Measurements from ENCODE around the gene MRTO4. TPM values are rescaled to one million over a fixed set of nuclear protein-coding genes. Genes with fewer than 3 reads are reported as not detected.

Gene MRTO4
- total RNA-seq, 1 donor from 2014 or later, result 41.0 TPM

DNA sequence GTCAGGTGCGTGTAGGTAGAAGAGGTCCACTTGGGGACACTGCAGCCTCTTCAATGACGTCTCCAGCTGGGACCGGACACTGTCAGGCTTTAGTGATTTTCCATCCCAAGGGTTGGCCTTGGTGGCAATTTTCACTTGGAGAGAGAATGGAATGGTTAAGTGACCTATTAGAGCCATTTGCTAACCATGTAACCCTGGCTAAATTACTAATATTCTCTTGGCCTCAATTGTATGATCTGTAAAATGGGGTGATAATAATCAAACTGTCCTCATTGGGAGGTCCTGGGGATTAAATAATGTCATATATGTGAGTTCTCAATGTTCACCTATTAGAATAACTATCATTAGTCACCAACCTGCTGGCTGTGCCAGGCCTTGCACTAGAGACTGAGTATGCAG is 56.9 kb downstream of the MRTO4 start:
- no peak overlapping the region for H3K27ac ChIP-seq (ENCODE audit: low read depth, low read length)
- H4K20me1 ChIP-seq (ENCODE audit: insufficient read depth, low read length), result peaks cover 43% of the 10 kb centered on the region
- TF ChIP-seq CTCF (IDR thresholded peaks at IDR 0.05; ENCODE audit: insufficient read depth, low read depth, low read length) (no peak), EZH2 (IDR thresholded peaks at IDR 0.05; ENCODE audit: insufficient read depth, low read length) (no peak)
- no peak overlapping the region for H2AFZ ChIP-seq (ENCODE audit: low read depth, low read length)
- peaks cover 14% of the 10 kb centered on the region for H3K4me1 Mint-ChIP-seq (ENCODE audit: low read depth, unreplicated experiment)
- FAIRE-seq (no peak), DNase-seq (ENCODE audit: low read depth) (no peak)
- peaks cover 25% of the 10 kb centered on the region for H3K4me1 ChIP-seq (ENCODE audit: insufficient read depth, low read length)
- H3K4me3 ChIP-seq (ENCODE audit: insufficient read depth, low read depth, low read length), result no peak overlapping the region
- H3K4me3 Mint-ChIP-seq (ENCODE audit: unreplicated experiment), result peak overlapping the region; percentile 40
- no peaks in the 10 kb centered on the region for H3K9me3 Mint-ChIP-seq (ENCODE audit: unreplicated experiment)
- H3K27ac Mint-ChIP-seq (ENCODE audit: unreplicated experiment), result peak overlapping the region; percentile 58
- H3K9ac ChIP-seq (ENCODE audit: low read length), result no peak overlapping the region
- H3K4me2 ChIP-seq (ENCODE audit: low read length), result no peak overlapping the region
- peaks cover 16% of the 10 kb centered on the region for H3K36me3 Mint-ChIP-seq (ENCODE audit: low read depth, unreplicated experiment)
- no peaks in the 10 kb centered on the region for H3K27me3 Mint-ChIP-seq (ENCODE audit: low read depth, unreplicated experiment)
- peaks cover 35% of the 10 kb centered on the region for H3K79me2 ChIP-seq (ENCODE audit: insufficient read depth, low read length)
- peaks cover 25% of the 10 kb centered on the region for H3K36me3 ChIP-seq (ENCODE audit: insufficient read depth, low read length)
- H3K9me3 ChIP-seq (ENCODE audit: insufficient read depth, low read depth, low read length), result no peaks in the 10 kb centered on the region
- no peaks in the 10 kb centered on the region for H3K27me3 ChIP-seq (ENCODE audit: insufficient read depth, low read length)

- H3K27ac Mint-ChIP-seq (ENCODE audit: unreplicated experiment), result no peak overlapping the region
- H3K36me3 Mint-ChIP-seq (ENCODE audit: low read depth, unreplicated experiment), result peaks cover 14% of the 10 kb centered on the region
- H3K4me1 ChIP-seq (ENCODE audit: insufficient read depth, low read length), result peaks cover 25% of the 10 kb centered on the region
- peak; percentile 54 for DNase-seq (ENCODE audit: low read depth)
- no peak overlapping the region for H3K4me3 ChIP-seq (ENCODE audit: insufficient read depth, low read depth, low read length)
- H3K27me3 ChIP-seq (ENCODE audit: insufficient read depth, low read length), result no peaks in the 10 kb centered on the region
- no peaks in the 10 kb centered on the region for H3K27me3 Mint-ChIP-seq (ENCODE audit: low read depth, unreplicated experiment)
- H3K79me2 ChIP-seq (ENCODE audit: insufficient read depth, low read length), result peaks cover 37% of the 10 kb centered on the region
- TF ChIP-seq CTCF (IDR thresholded peaks at IDR 0.05; ENCODE audit: insufficient read depth, low read depth, low read length) (no peak), EZH2 (IDR thresholded peaks at IDR 0.05; ENCODE audit: insufficient read depth, low read length) (no peak)
- H3K9me3 Mint-ChIP-seq (ENCODE audit: unreplicated experiment), result no peaks in the 10 kb centered on the region
- H3K4me3 Mint-ChIP-seq (ENCODE audit: unreplicated experiment), result no peak overlapping the region
- peak overlapping the region; percentile 24 for H3K27ac ChIP-seq (ENCODE audit: low read depth, low read length)
- H3K4me2 ChIP-seq (ENCODE audit: low read length), result peak overlapping the region; percentile 21
- H3K4me1 Mint-ChIP-seq (ENCODE audit: low read depth, unreplicated experiment), result peaks cover 15% of the 10 kb centered on the region
- H3K9me3 ChIP-seq (ENCODE audit: insufficient read depth, low read depth, low read length), result no peaks in the 10 kb centered on the region
- no peak overlapping the region for H2AFZ ChIP-seq (ENCODE audit: low read depth, low read length)
- H4K20me1 ChIP-seq (ENCODE audit: insufficient read depth, low read length), result peaks cover 49% of the 10 kb centered on the region
- FAIRE-seq, result no peak
- H3K9ac ChIP-seq (ENCODE audit: low read length), result peak overlapping the region; percentile 28
- H3K36me3 ChIP-seq (ENCODE audit: insufficient read depth, low read length), result peaks cover 20% of the 10 kb centered on the region
Measured at GRCh38 chr1:19309123-19309813, 57.7 kb downstream of the MRTO4 start.

Other genes starting within 250 kb of the MRTO4 start
- 133 and 153 TPM in 2 replicates for gene UBR4, start 41.5 kb upstream of the MRTO4 start, total RNA-seq
- 89.3 and 92.9 TPM in 2 replicates for gene EMC1, start 281 bp upstream of the MRTO4 start, total RNA-seq
- 0.20 and 0.55 TPM in 2 replicates for gene AKR7A3, start 37.0 kb downstream of the MRTO4 start, total RNA-seq
- 30.3 and 33.9 TPM in 2 replicates for gene AKR7A2, start 60.3 kb downstream of the MRTO4 start, total RNA-seq
- 17.4 and 21.5 TPM in 2 replicates for gene SLC66A1, start 60.5 kb downstream of the MRTO4 start, total RNA-seq
- 458 and 459 TPM in 2 replicates for gene CAPZB, start 233.7 kb downstream of the MRTO4 start, total RNA-seq